Omental fat pad (tissue), 4 donors: ENCODE data around the gene SLC25A2. TPM values are rescaled to one million over a fixed set of nuclear protein-coding genes. Genes with fewer than 3 reads are reported as not detected.

Source experiments
- ATAC-seq: fragments of 150-250 bp; one replicate; pipeline ENCODE4 v1.9.1; 2016; ENCODE audit warnings: mild to moderate bottlenecking, moderate library complexity; ENCODE audit not compliant: low FRiP score
- DNase-seq: peaks from one replicate; pipeline ENCODE4 v3.0.0-alpha.2; 2019; ENCODE audit warnings: low spot score
- CTCF ChIP-seq, 3 donors: fragments of 450-650 bp; IDR thresholded peaks; one replicate each; pipeline ENCODE4 v1.5.1; 2016 to 2017; ENCODE audit warnings: antibody characterized with exemption in 3 of 3, mild to moderate bottlenecking in 3 of 3, moderate library complexity in 2 of 3
- total RNA-seq, 4 donors: library from RNA; depleted of rRNA; stranded (reverse); fragments of >200 nt; gene quantifications; one replicate each; pipeline ENCODE4 v1.1.0, GENCODE V29; 2016

The SLC25A2 gene
- total RNA-seq, 4 donors from 2014 or later: 0.46 to 2.0 TPM; not detected in 2

GRCh38 chr5:141298376-141298775 lies 5.5 kb downstream of the SLC25A2 start:
- ATAC-seq (no peak), DNase-seq (no peak)
- TF ChIP-seq CTCF (IDR thresholded peaks at IDR 0.05): no peak

- DNase-seq: no peak
- no peak for ATAC-seq
- TF ChIP-seq CTCF (IDR thresholded peaks at IDR 0.05): no peak
Observed at GRCh38 chr5:141272906-141273305, 30.9 kb downstream of the SLC25A2 start.

GRCh38 chr5:141269195-141269594 lies 34.7 kb downstream of the SLC25A2 start:
- TF ChIP-seq CTCF (IDR thresholded peaks at IDR 0.05): no peak
- DNase-seq (no peak), ATAC-seq (no peak)

GRCh38 chr5:141261238-141261546 lies 42.7 kb downstream of the SLC25A2 start:
- ATAC-seq (no peak), DNase-seq (no peak)
- no peak for TF ChIP-seq CTCF (IDR thresholded peaks at IDR 0.05)

- no peak for TF ChIP-seq CTCF (IDR thresholded peaks at IDR 0.05)
- ATAC-seq (no peak), DNase-seq (no peak)
Observed at GRCh38 chr5:141260458-141261237, 43.2 kb downstream of the SLC25A2 start.

- ATAC-seq: no peak
- TF ChIP-seq CTCF (IDR thresholded peaks at IDR 0.05): no peak
- no peak for DNase-seq
Observed at GRCh38 chr5:141258948-141259347, 44.9 kb downstream of the SLC25A2 start.

GRCh38 chr5:141258464-141258863 lies 45.4 kb downstream of the SLC25A2 start:
- no peak for ATAC-seq
- DNase-seq: no peak
- no peak for TF ChIP-seq CTCF (IDR thresholded peaks at IDR 0.05)
